Measurements from ENCODE around the gene BATF. TPM values are rescaled to one million over a fixed set of nuclear protein-coding genes. Genes with fewer than 3 reads are reported as not detected.

The BATF gene
- total and polyA plus RNA-seq, 2 experiments from 2014 or later, result not detected

- H3K9me3 ChIP-seq (ENCODE audit: low read depth), result no peaks in the 10 kb centered on the region
- peak in 1 of 2 donors; percentile 39 for DNase-seq (ENCODE audit: low read depth in 1 of 2, low spot score in 1 of 2)
- H3K4me1 ChIP-seq (ENCODE audit: low read depth), result no peaks in the 10 kb centered on the region
- TF ChIP-seq CTCF (IDR thresholded peaks at IDR 0.05; ENCODE audit: low read depth, low read length), result no peak
- no peak overlapping the region for H3K4me3 ChIP-seq
- H3K36me3 ChIP-seq, result no peaks in the 10 kb centered on the region
- no peaks in the 10 kb centered on the region for H3K27me3 ChIP-seq
- H3K27ac ChIP-seq, result no peak overlapping the region
Measured at GRCh38 chr14:75501080-75501479, 21.2 kb upstream of the BATF start.

GRCh38 chr14:75504411-75504810, 17.9 kb upstream of the BATF start:
- Histone ChIP-seq H3K4me1 (ENCODE audit: low read depth) (no peaks in the 10 kb centered on the region), H3K27me3 (no peaks in the 10 kb centered on the region), H3K9me3 (ENCODE audit: low read depth) (no peaks in the 10 kb centered on the region), H3K36me3 (no peaks in the 10 kb centered on the region), H3K4me3 (no peak overlapping the region), H3K27ac (no peak overlapping the region)
- no peak for TF ChIP-seq CTCF (IDR thresholded peaks at IDR 0.05; ENCODE audit: low read depth, low read length)
- DNase-seq (ENCODE audit: low read depth in 1 of 2, low spot score in 1 of 2), result no peak

GRCh38 chr14:75506930-75507329, 15.3 kb upstream of the BATF start:
- no peak for TF ChIP-seq CTCF (IDR thresholded peaks at IDR 0.05; ENCODE audit: low read depth, low read length)
- no peak for DNase-seq (ENCODE audit: low read depth in 1 of 2, low spot score in 1 of 2)
- H3K4me1 ChIP-seq (ENCODE audit: low read depth), result no peaks in the 10 kb centered on the region
- no peaks in the 10 kb centered on the region for H3K27me3 ChIP-seq
- H3K36me3 ChIP-seq, result no peaks in the 10 kb centered on the region
- H3K4me3 ChIP-seq, result no peak overlapping the region
- no peak overlapping the region for H3K27ac ChIP-seq
- H3K9me3 ChIP-seq (ENCODE audit: low read depth), result no peaks in the 10 kb centered on the region

- no peaks in the 10 kb centered on the region for H3K36me3 ChIP-seq
- no peaks in the 10 kb centered on the region for H3K27me3 ChIP-seq
- H3K4me1 ChIP-seq (ENCODE audit: low read depth), result no peaks in the 10 kb centered on the region
- no peaks in the 10 kb centered on the region for H3K9me3 ChIP-seq (ENCODE audit: low read depth)
- no peak for TF ChIP-seq CTCF (IDR thresholded peaks at IDR 0.05; ENCODE audit: low read depth, low read length)
- no peak overlapping the region for H3K27ac ChIP-seq
- no peak overlapping the region for H3K4me3 ChIP-seq
- DNase-seq (ENCODE audit: low read depth in 1 of 2, low spot score in 1 of 2), result no peak
Measured at GRCh38 chr14:75510547-75510946, 11.7 kb upstream of the BATF start.

GRCh38 chr14:75511201-75511600, 11.1 kb upstream of the BATF start:
- Histone ChIP-seq H3K4me3 (no peak overlapping the region), H3K9me3 (ENCODE audit: low read depth) (no peaks in the 10 kb centered on the region), H3K27ac (no peak overlapping the region), H3K36me3 (no peaks in the 10 kb centered on the region), H3K27me3 (no peaks in the 10 kb centered on the region), H3K4me1 (ENCODE audit: low read depth) (no peaks in the 10 kb centered on the region)
- no peak for TF ChIP-seq CTCF (IDR thresholded peaks at IDR 0.05; ENCODE audit: low read depth, low read length)
- no peak for DNase-seq (ENCODE audit: low read depth in 1 of 2, low spot score in 1 of 2)
